HepG2 (cell line): ENCODE results near the gene ZNF606. TPM values are rescaled to one million over a fixed set of nuclear protein-coding genes. Genes with fewer than 3 reads are reported as not detected.

Experiments used
- DMAP1 ChIP-seq: IDR thresholded peaks from 2 replicates; pipeline ENCODE4 v1.6.1; 2016
- GATAD2A ChIP-seq: IDR thresholded peaks from 2 replicates; pipeline ENCODE4 v1.6.1; 2016
- IRX3 ChIP-seq: sonication (generic); formaldehyde crosslinking; IDR thresholded peaks from 2 replicates; pipeline ENCODE4 v1.8.1; 2023; ENCODE audit warnings: mild to moderate bottlenecking, low read depth, missing genetic modification reagents, borderline replicate concordance
- JUN ChIP-seq: sonication (generic); formaldehyde crosslinking; IDR thresholded peaks from 2 replicates; pipeline ENCODE4 v1.4.0; 2020; ENCODE audit warnings: mild to moderate bottlenecking, missing genetic modification reagents
- KAT7 ChIP-seq: IDR thresholded peaks from 2 replicates; pipeline ENCODE4 v1.6.1; 2018; ENCODE audit warnings: borderline replicate concordance, missing compliant biosample characterization
- KMT2B ChIP-seq: IDR thresholded peaks from 2 replicates; pipeline ENCODE4 v1.6.1; 2016; ENCODE audit warnings: missing genetic modification reagents, missing compliant biosample characterization
- MXD4 ChIP-seq: IDR thresholded peaks from 2 replicates; pipeline ENCODE4 v1.6.1; 2016; ENCODE audit warnings: mild to moderate bottlenecking, missing biosample characterization, missing genetic modification reagents
- NKX3-1 ChIP-seq: sonication (generic); formaldehyde crosslinking; IDR thresholded peaks from 2 replicates; pipeline ENCODE4 v1.5.0; 2020; ENCODE audit warnings: missing genetic modification reagents
- PATZ1 ChIP-seq: sonication (generic); formaldehyde crosslinking; IDR thresholded peaks from 2 replicates; pipeline ENCODE4 v1.4.0; 2020; ENCODE audit warnings: missing genetic modification reagents
- PPARG ChIP-seq: conservative IDR thresholded peaks from 2 replicates; pipeline ENCODE4 v1.6.1; 2016; ENCODE audit warnings: missing biosample characterization, missing genetic modification reagents
- REPIN1 ChIP-seq: sonication (generic); formaldehyde crosslinking; IDR thresholded peaks from 2 replicates; pipeline ENCODE4 v1.8.0; 2022; ENCODE audit warnings: missing genetic modification reagents, low read depth, mild to moderate bottlenecking, borderline replicate concordance
- THAP11 ChIP-seq: IDR thresholded peaks from 2 replicates; pipeline ENCODE4 v1.6.1; 2016; ENCODE audit warnings: missing biosample characterization, missing genetic modification reagents
- ZNF124 ChIP-seq: sonication (generic); formaldehyde crosslinking; IDR thresholded peaks from 2 replicates; pipeline ENCODE4 v1.4.0; 2020; ENCODE audit warnings: missing genetic modification reagents
- ZNF441 ChIP-seq: sonication (generic); formaldehyde crosslinking; IDR thresholded peaks from 2 replicates; pipeline ENCODE4 v1.7.0; 2021; ENCODE audit warnings: missing genetic modification reagents, borderline replicate concordance
- ZNF678 ChIP-seq: sonication (generic); formaldehyde crosslinking; IDR thresholded peaks from 2 replicates; pipeline ENCODE4 v1.4.0; 2020; ENCODE audit warnings: mild to moderate bottlenecking, missing genetic modification reagents
- ZNF83 ChIP-seq: sonication (generic); formaldehyde crosslinking; IDR thresholded peaks from 2 replicates; pipeline ENCODE4 v1.4.0; 2020; ENCODE audit warnings: missing genetic modification reagents, mild to moderate bottlenecking, borderline replicate concordance
- ZSCAN25 ChIP-seq: sonication (generic); formaldehyde crosslinking; IDR thresholded peaks from 2 replicates; pipeline ENCODE4 v1.8.0; 2022; ENCODE audit warnings: mild to moderate bottlenecking, missing genetic modification reagents
- polyA plus RNA-seq, 8 experiments: library from polyadenylated mRNA; depleted of rRNA in 3 of 8; stranded (reverse) in 7 of 8; unstranded in 1 of 8; fragments of >200 nt; fragmentation: Illumina TruSeq in 4 of 8; extraction: Trizol in 4 of 8; gene quantifications; 2 replicates each; pipeline versions ENCODE4 v1.2.1 to v1.2.3, GENCODE V29; 2011 to 2016; ENCODE audit warnings: low read depth in 4 of 8, missing spikeins in 1 of 8, mixed read lengths in 1 of 8; ENCODE audit not compliant: insufficient read depth in 1 of 8
- total RNA-seq, 5 experiments: library from RNA; depleted of rRNA; stranded (reverse); fragments of >200 nt; fragmentation: Illumina TruSeq; extraction: Trizol; gene quantifications; 2 replicates each; pipeline ENCODE4 v1.2.3, GENCODE V29; 2016; ENCODE audit warnings: low read depth in 1 of 5
- TF ChIP-seq, protein P1 (sequence below): sonication (generic); formaldehyde crosslinking; IDR thresholded peaks from 2 replicates; pipeline ENCODE4 v1.4.0; 2020; ENCODE audit warnings: mild to moderate bottlenecking, missing genetic modification reagents

Gene ZNF606
- total and polyA plus RNA-seq, 2 of the 13 experiments (the other 11 are each of a cell fraction or from before 2014, with no cell fraction given): 4.2 to 14.8 TPM

GRCh38 chr19:57947419-57948134, 55.0 kb downstream of the ZNF606 start, which contains the start of gene ZNF256 (continued):
- TF ChIP-seq, protein P1, sequence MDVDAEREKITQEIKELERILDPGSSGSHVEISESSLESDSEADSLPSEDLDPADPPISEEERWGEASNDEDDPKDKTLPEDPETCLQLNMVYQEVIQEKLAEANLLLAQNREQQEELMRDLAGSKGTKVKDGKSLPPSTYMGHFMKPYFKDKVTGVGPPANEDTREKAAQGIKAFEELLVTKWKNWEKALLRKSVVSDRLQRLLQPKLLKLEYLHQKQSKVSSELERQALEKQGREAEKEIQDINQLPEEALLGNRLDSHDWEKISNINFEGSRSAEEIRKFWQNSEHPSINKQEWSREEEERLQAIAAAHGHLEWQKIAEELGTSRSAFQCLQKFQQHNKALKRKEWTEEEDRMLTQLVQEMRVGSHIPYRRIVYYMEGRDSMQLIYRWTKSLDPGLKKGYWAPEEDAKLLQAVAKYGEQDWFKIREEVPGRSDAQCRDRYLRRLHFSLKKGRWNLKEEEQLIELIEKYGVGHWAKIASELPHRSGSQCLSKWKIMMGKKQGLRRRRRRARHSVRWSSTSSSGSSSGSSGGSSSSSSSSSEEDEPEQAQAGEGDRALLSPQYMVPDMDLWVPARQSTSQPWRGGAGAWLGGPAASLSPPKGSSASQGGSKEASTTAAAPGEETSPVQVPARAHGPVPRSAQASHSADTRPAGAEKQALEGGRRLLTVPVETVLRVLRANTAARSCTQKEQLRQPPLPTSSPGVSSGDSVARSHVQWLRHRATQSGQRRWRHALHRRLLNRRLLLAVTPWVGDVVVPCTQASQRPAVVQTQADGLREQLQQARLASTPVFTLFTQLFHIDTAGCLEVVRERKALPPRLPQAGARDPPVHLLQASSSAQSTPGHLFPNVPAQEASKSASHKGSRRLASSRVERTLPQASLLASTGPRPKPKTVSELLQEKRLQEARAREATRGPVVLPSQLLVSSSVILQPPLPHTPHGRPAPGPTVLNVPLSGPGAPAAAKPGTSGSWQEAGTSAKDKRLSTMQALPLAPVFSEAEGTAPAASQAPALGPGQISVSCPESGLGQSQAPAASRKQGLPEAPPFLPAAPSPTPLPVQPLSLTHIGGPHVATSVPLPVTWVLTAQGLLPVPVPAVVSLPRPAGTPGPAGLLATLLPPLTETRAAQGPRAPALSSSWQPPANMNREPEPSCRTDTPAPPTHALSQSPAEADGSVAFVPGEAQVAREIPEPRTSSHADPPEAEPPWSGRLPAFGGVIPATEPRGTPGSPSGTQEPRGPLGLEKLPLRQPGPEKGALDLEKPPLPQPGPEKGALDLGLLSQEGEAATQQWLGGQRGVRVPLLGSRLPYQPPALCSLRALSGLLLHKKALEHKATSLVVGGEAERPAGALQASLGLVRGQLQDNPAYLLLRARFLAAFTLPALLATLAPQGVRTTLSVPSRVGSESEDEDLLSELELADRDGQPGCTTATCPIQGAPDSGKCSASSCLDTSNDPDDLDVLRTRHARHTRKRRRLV (CRISPR knock-in tag): no peak
- TF ChIP-seq THAP11 (CRISPR knock-in tag): peak; percentile 97
- 0 out of 2 replicates have a peak, but pooled peaks have one; percentile 38 for TF ChIP-seq JUN (CRISPR knock-in tag)
- peak; percentile 67 for TF ChIP-seq GATAD2A
- TF ChIP-seq MXD4: 0 out of 2 replicates have a peak, but pooled peaks have one; percentile 54
- peak; percentile 56; the same call in 1 of the 2 replicates for TF ChIP-seq ZNF441
- peak; percentile 59; the same call in 1 of the 2 replicates for TF ChIP-seq DMAP1 (CRISPR knock-in tag)
- peak; percentile 76; the same call in 1 of the 2 replicates for TF ChIP-seq KMT2B (CRISPR knock-in tag)
- peak; percentile 65; the same call in 1 of the 2 replicates for TF ChIP-seq REPIN1 (CRISPR knock-in tag)
- TF ChIP-seq KAT7 (CRISPR knock-in tag): peak; percentile 64; the same call in 1 of the 2 replicates
- peak; percentile 23; the same call in 1 of the 2 replicates for TF ChIP-seq NKX3-1
- TF ChIP-seq ZNF83: 0 out of 2 replicates have a peak, but pooled peaks have one; percentile 69
- 0 out of 2 replicates have a peak, but pooled peaks have one; percentile 28 for TF ChIP-seq IRX3 (CRISPR knock-in tag)
- TF ChIP-seq ZSCAN25: no peak
- peak; percentile 53; the same call in 1 of the 2 replicates for TF ChIP-seq ZNF124 (CRISPR knock-in tag)
- TF ChIP-seq PATZ1 (CRISPR knock-in tag): peak; percentile 49; the same call in 1 of the 2 replicates
- 0 out of 2 replicates have a peak, but pooled peaks have one; percentile 39 for TF ChIP-seq ZNF678
- TF ChIP-seq PPARG (CRISPR knock-in tag): 0 out of 2 replicates have a peak, but pooled peaks have one; percentile 32
